Astrocyte (in vitro differentiated cells and primary cell): ENCODE results near the gene ABCC4. TPM values are rescaled to one million over a fixed set of nuclear protein-coding genes. Genes with fewer than 3 reads are reported as not detected.

Experiments
- DNase-seq: peaks from one replicate; pipeline ENCODE4 v3.0.0-alpha.2; 2010; ENCODE audit warnings: low read depth
- FAIRE-seq: peaks from 2 replicates; lab custom pipeline; 2011; peaks lifted over from hg19 to GRCh38; lab: Jason Lieb, UNC
- H2AFZ ChIP-seq: 2 replicates; pipeline ENCODE4 v1.6.0; 2012; ENCODE audit warnings: low read depth, low read length, inconsistent platforms
- H3K27ac ChIP-seq: 2 replicates; pipeline ENCODE4 v1.5.1; 2011; ENCODE audit warnings: low read depth, low read length, inconsistent platforms
- H3K27me3 ChIP-seq: 2 replicates; pipeline ENCODE4 v1.6.0; 2011; ENCODE audit warnings: low read length, inconsistent platforms; ENCODE audit not compliant: insufficient read depth
- H3K36me3 ChIP-seq: 2 replicates; pipeline ENCODE4 v1.5.1; 2011; ENCODE audit warnings: low read length, inconsistent platforms; ENCODE audit not compliant: insufficient read depth
- H3K4me1 ChIP-seq: 2 replicates; pipeline ENCODE4 v1.5.1; 2011; ENCODE audit warnings: low read length, inconsistent platforms; ENCODE audit not compliant: insufficient read depth
- H3K4me2 ChIP-seq: 2 replicates; pipeline ENCODE4 v1.6.0; 2012; ENCODE audit warnings: low read length, inconsistent platforms
- H3K4me3 ChIP-seq: 2 replicates; pipeline ENCODE4 v1.5.1; 2011; ENCODE audit warnings: low read depth, mild to moderate bottlenecking, low read length, inconsistent platforms; ENCODE audit not compliant: insufficient read depth
- H3K79me2 ChIP-seq: 2 replicates; pipeline ENCODE4 v1.6.0; 2012; ENCODE audit warnings: mild to moderate bottlenecking, low read length, inconsistent platforms; ENCODE audit not compliant: insufficient read depth
- H3K9ac ChIP-seq: 2 replicates; pipeline ENCODE4 v1.6.0; 2012; ENCODE audit warnings: mild to moderate bottlenecking, low read length, inconsistent platforms
- H3K9me3 ChIP-seq: 2 replicates; pipeline ENCODE4 v1.5.1; 2012; ENCODE audit warnings: low read depth, mild to moderate bottlenecking, low read length, inconsistent platforms; ENCODE audit not compliant: insufficient read depth
- H4K20me1 ChIP-seq: 2 replicates; pipeline ENCODE4 v1.6.0; 2012; ENCODE audit warnings: low read length, inconsistent platforms; ENCODE audit not compliant: insufficient read depth
- H3K27ac Mint-ChIP-seq: one replicate; pipeline ENCODE4 v1.8.0; 2021; ENCODE audit warnings: mild to moderate bottlenecking, mixed read lengths; ENCODE audit not compliant: unreplicated experiment
- H3K27me3 Mint-ChIP-seq: one replicate; pipeline ENCODE4 v1.8.0; 2021; ENCODE audit warnings: low read depth, mixed read lengths; ENCODE audit not compliant: unreplicated experiment
- H3K36me3 Mint-ChIP-seq: one replicate; pipeline ENCODE4 v1.8.0; 2021; ENCODE audit warnings: low read depth, mixed read lengths; ENCODE audit not compliant: unreplicated experiment
- H3K4me1 Mint-ChIP-seq: one replicate; pipeline ENCODE4 v1.8.0; 2021; ENCODE audit warnings: low read depth, mixed read lengths; ENCODE audit not compliant: unreplicated experiment
- H3K4me3 Mint-ChIP-seq: one replicate; pipeline ENCODE4 v1.8.0; 2021; ENCODE audit warnings: mild to moderate bottlenecking, moderate library complexity, mixed read lengths; ENCODE audit not compliant: unreplicated experiment
- H3K9me3 Mint-ChIP-seq: one replicate; pipeline ENCODE4 v1.8.0; 2021; ENCODE audit warnings: mild to moderate bottlenecking, mixed read lengths; ENCODE audit not compliant: unreplicated experiment
- CTCF ChIP-seq: IDR thresholded peaks from 2 replicates; pipeline ENCODE4 v1.5.1; 2011; ENCODE audit warnings: low read depth, mild to moderate bottlenecking, inconsistent platforms, low read length, moderate library complexity; ENCODE audit not compliant: insufficient read depth
- EZH2 ChIP-seq: IDR thresholded peaks from 2 replicates; pipeline ENCODE4 v1.6.1; 2012; ENCODE audit warnings: mild to moderate bottlenecking, low read length, inconsistent platforms; ENCODE audit not compliant: insufficient read depth
- total RNA-seq: library from RNA; stranded (reverse); gene quantifications from 2 replicates; pipeline ENCODE4 v1.2.1, GENCODE V29; 2021

The ABCC4 gene
- total RNA-seq, 1 donor from 2014 or later, result 15.6 TPM

DNA sequence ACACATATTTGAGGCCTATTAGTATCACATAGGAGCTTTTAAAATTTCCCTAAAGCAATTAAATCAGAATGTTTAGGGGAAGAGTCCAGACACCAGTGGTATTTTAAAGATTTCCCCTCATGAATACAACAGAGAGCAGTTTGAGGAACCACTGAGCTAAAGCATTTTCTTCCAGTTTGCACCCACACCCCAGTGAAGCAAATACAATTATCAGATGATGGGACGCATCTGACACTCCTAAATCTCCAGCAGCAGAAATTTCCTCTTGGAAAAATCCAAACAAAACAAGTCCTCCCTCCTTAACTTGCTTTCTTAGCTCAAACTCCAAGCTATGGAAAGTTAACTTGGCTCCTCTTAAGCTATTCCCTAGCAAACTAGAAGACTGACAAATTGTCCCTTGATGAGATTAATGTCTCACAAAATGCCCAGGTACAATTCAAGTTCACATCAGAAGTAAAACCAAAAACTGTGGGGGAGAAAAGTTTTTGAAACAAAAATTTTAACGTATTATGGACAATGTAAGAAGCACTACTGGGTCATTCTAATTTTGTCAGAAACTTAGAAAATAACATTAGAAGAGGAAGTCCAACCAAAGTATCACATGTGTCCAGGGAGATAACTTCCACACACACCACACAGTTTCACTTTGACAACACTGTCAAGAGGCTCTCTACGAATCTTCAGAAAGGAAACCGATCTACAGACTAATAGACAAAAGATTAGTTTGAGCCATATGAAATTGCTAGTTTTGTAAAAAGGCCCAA is 74.1 kb downstream of the ABCC4 start:
- no peak for FAIRE-seq
- H3K9me3 ChIP-seq, result no peaks in the 10 kb centered on the region
- H3K36me3 Mint-ChIP-seq, result peaks cover 2% of the 10 kb centered on the region
- no peaks in the 10 kb centered on the region for H3K27me3 ChIP-seq
- no peak for DNase-seq
- H3K4me3 Mint-ChIP-seq, result no peak overlapping the region
- no peak overlapping the region for H2AFZ ChIP-seq
- no peaks in the 10 kb centered on the region for H3K4me1 ChIP-seq
- no peak overlapping the region for H3K27ac Mint-ChIP-seq
- H4K20me1 ChIP-seq, result no peaks in the 10 kb centered on the region
- no peak overlapping the region for H3K27ac ChIP-seq
- no peak overlapping the region for H3K4me3 ChIP-seq
- no peak for TF ChIP-seq EZH2
- no peak for TF ChIP-seq CTCF
- H3K27me3 Mint-ChIP-seq, result no peaks in the 10 kb centered on the region
- no peaks in the 10 kb centered on the region for H3K9me3 Mint-ChIP-seq
- no peaks in the 10 kb centered on the region for H3K79me2 ChIP-seq
- no peaks in the 10 kb centered on the region for H3K4me1 Mint-ChIP-seq
- H3K9ac ChIP-seq, result no peak overlapping the region
- no peaks in the 10 kb centered on the region for H3K36me3 ChIP-seq
- H3K4me2 ChIP-seq, result no peak overlapping the region

GRCh38 chr13:95226476-95226875 is 74.8 kb downstream of the ABCC4 start:
- H3K4me1 Mint-ChIP-seq, result no peaks in the 10 kb centered on the region
- no peaks in the 10 kb centered on the region for H3K27me3 Mint-ChIP-seq

More at GRCh38 chr13:95226476-95226875, 74.8 kb downstream of the ABCC4 start:
- Histone ChIP-seq H3K27me3 (no peaks in the 10 kb centered on the region), H3K4me1 (no peaks in the 10 kb centered on the region), H3K4me2 (no peak overlapping the region), H3K36me3 (no peaks in the 10 kb centered on the region), H3K4me3 (no peak overlapping the region), H4K20me1 (no peaks in the 10 kb centered on the region), H3K27ac (no peak overlapping the region), H3K9me3 (no peaks in the 10 kb centered on the region), H2AFZ (no peak overlapping the region), H3K79me2 (no peaks in the 10 kb centered on the region), H3K9ac (no peak overlapping the region)
- Mint-ChIP-seq H3K27ac (no peak overlapping the region), H3K4me3 (no peak overlapping the region), H3K9me3 (no peaks in the 10 kb centered on the region), H3K36me3 (peaks cover 2% of the 10 kb centered on the region)
- DNase-seq (no peak), FAIRE-seq (no peak)
- TF ChIP-seq EZH2 (no peak), CTCF (no peak)
